ENCODE data around the gene TRIM49C.
"Not testable (repeated sequence)": the region's sequence is repeated elsewhere in the genome, so short reads cannot be mapped to it uniquely, and the experiment has no call there.

The TRIM49C gene

GRCh38 chr11:90030806-90031205 lies at the start of gene TRIM49C:
TSS of gene TRIM49C (plus strand) at chr11:90031106. CDS start at chr11:90035212, 4,106 bp downstream.
- DNase-seq: not testable (repeated sequence)

GRCh38 chr11:90024184-90024583 lies 6.7 kb upstream of the TRIM49C start:
- DNase-seq: not testable (repeated sequence)

- DNase-seq: not testable (repeated sequence)
Measured at GRCh38 chr11:90051591-90052209, 20.8 kb downstream of the TRIM49C start.

- not testable (repeated sequence) for DNase-seq
Measured at GRCh38 chr11:90052311-90052710, 21.4 kb downstream of the TRIM49C start.

- not testable (repeated sequence) for DNase-seq
Measured at GRCh38 chr11:90053545-90053944, 22.6 kb downstream of the TRIM49C start.

- not testable (repeated sequence) for DNase-seq
Measured at GRCh38 chr11:90085650-90086049, 54.7 kb downstream of the TRIM49C start, which contains the start of gene UBTFL1. TSS of gene UBTFL1 (plus strand) at chr11:90085950. CDS start at chr11:90085950, 0 bp downstream.

GRCh38 chr11:90088731-90089130 lies 57.8 kb downstream of the TRIM49C start:
- DNase-seq: not testable (repeated sequence)

All from NCI-H446 treated with DMSO at 0.1 percent for 48 hours (cell line).